ENCODE measurements around the gene FER1L5. TPM values are rescaled to one million over a fixed set of nuclear protein-coding genes. Genes with fewer than 3 reads are reported as not detected.

Gene FER1L5
- 0.69 and 0.88 TPM in 2 replicates for total RNA-seq (2021; fragmentation: NEBNext Ultra II Directional; extraction: Animal tissue kit (Norgen Biotek cat#: 25700))
- 0.23 and 0.38 TPM in 2 replicates for polyA plus RNA-seq (2011; rRNA removed)
- 0.39 TPM for polyA plus RNA-seq (2011; cell fraction: cytosol; rRNA removed)
- polyA plus RNA-seq (2011; cell fraction: nucleus; rRNA removed), result 2.1 TPM
- 0.11 to 0.52 TPM (median 0.32 TPM) in 4 replicates for polyA plus RNA-seq (2012, experiment 1 of 2)
- 0.14 TPM for polyA plus RNA-seq (2012, experiment 2 of 2)
- 0.14 TPM for polyA plus RNA-seq (2013, experiment 1 of 2)
- polyA plus RNA-seq (2013, experiment 2 of 2), result 0.11 TPM
- 2.3 and 2.4 TPM in 2 replicates for polyA minus RNA-seq (2011; rRNA and poly(A)+ RNA removed)
- polyA minus RNA-seq (2011; cell fraction: cytosol; rRNA and poly(A)+ RNA removed), result 1.7 TPM
- 4.4 TPM for polyA minus RNA-seq (2011; cell fraction: nucleus; rRNA and poly(A)+ RNA removed)
- long read RNA-seq, experiment 1, partial matches to known transcripts, result 0 of 1 reads
- long read RNA-seq, experiment 1, other reads (novel, unspliced or antisense), result 1 of 1 reads
- long read RNA-seq, experiment 2, partial matches to known transcripts, result 0 of 2 reads
- long read RNA-seq, experiment 2, other reads (novel, unspliced or antisense), result 2 of 2 reads

GRCh38 chr2:96642564-96643360 lies at the start of gene FER1L5:
FER1L5 (plus strand) TSS chr2:96642764; CDS start chr2:96642837, 73 bp downstream.
- Histone ChIP-seq H3K9me3 (ENCODE audit: insufficient read depth in 2 of 2, low read depth in 1 of 2, low read length in 1 of 2) (no peaks in the 10 kb centered on the region), H3K36me3 (ENCODE audit: control insufficient read depth in 2 of 4, insufficient read depth in 4 of 4, low read length in 3 of 4) (no peaks in the 10 kb centered on the region), H3K79me2 (ENCODE audit: control insufficient read depth in 1 of 2, insufficient read depth in 2 of 2, low read length in 2 of 2) (no peaks in the 10 kb centered on the region), H3K9ac (replicated peaks in 1 of 4; ENCODE audit: extremely low read depth in 1 of 4, low read depth in 3 of 4, low read length in 3 of 4) (peak within 1 kb of the TSS in 3 of 4 experiments; percentile 55 to 59 (median 57); a peak in 3 of 7 replicates), H3K14ac (ENCODE audit: insufficient read length) (no peak within 1 kb of the TSS), H2AFZ (ENCODE audit: low read length) (peak within 1 kb of the TSS; percentile 68), H2BK20ac (ENCODE audit: low read length) (no peak within 1 kb of the TSS), H3K4me2 (ENCODE audit: insufficient read depth in 1 of 2, low read depth in 2 of 2, low read length in 2 of 2) (peak within 1 kb of the TSS; percentile 68 to 82), H3K4me3 (ENCODE audit: extremely low read depth in 1 of 4, insufficient read depth in 2 of 4, low read depth in 3 of 4, low read length in 4 of 4) (peak within 1 kb of the TSS; percentile 57 to 70 (median 64)), H3K4ac (replicated peaks; ENCODE audit: insufficient read length, low read depth, low read length) (no peak within 1 kb of the TSS), H3K79me1 (ENCODE audit: low read depth, low read length) (no peaks in the 10 kb centered on the region), H4K5ac (ENCODE audit: insufficient read length, low read depth, low read length) (peak within 1 kb of the TSS; percentile 55), H2AK5ac (ENCODE audit: low read depth, low read length) (no peak within 1 kb of the TSS), H2BK5ac (ENCODE audit: low read depth, low read length) (peak within 1 kb of the TSS; percentile 71; the same call in 1 of the 2 replicates), H4K91ac (replicated peaks; ENCODE audit: insufficient read length, low read length) (no peak within 1 kb of the TSS), H3K4me1 (replicated peaks in 1 of 4; ENCODE audit: control insufficient read depth in 3 of 4, insufficient read depth in 4 of 4, low read length in 3 of 4) (peaks cover 0 to 2% (median 0%) of the 10 kb centered on the region in 4 experiments; a peak in 1 of 7 replicates), H2BK12ac (ENCODE audit: low read depth, low read length) (0 out of 2 replicates have a peak within 1 kb of the TSS, but pooled peaks have one; percentile 3), H3K18ac (ENCODE audit: extremely low read depth, low read length) (peak within 1 kb of the TSS; percentile 94), H3K27me3 (replicated peaks in 1 of 4; ENCODE audit: control insufficient read depth in 3 of 4, extremely low read depth in 1 of 4, insufficient read depth in 3 of 4, low read length in 3 of 4) (no peaks in the 10 kb centered on the region), H4K20me1 (replicated peaks in 1 of 2; ENCODE audit: control insufficient read depth in 1 of 2, insufficient read depth in 2 of 2, low read length in 2 of 2) (no peaks in the 10 kb centered on the region), H2BK15ac (ENCODE audit: low read length) (peak within 1 kb of the TSS; percentile 92; the same call in 1 of the 2 replicates), H3K27ac (ENCODE audit: low read depth, low read length) (no peak within 1 kb of the TSS), H3K56ac (replicated peaks; ENCODE audit: insufficient read length, low read depth, low read length) (no peak within 1 kb of the TSS), H2BK120ac (replicated peaks; ENCODE audit: low read depth, low read length) (no peak within 1 kb of the TSS), H3K23me2 (ENCODE audit: low read depth, low read length) (peaks cover 4% of the 10 kb centered on the region; the same call in 1 of the 2 replicates), H4K8ac (ENCODE audit: extremely low read depth, insufficient read depth, low read length) (no peak within 1 kb of the TSS; the same call in 1 of the 2 replicates), H3K23ac (ENCODE audit: insufficient read length) (no peak within 1 kb of the TSS)
- 17% methylated on average over 9 of the region's 10 CpGs; no CpG with 5 or more reads in 1 of the 2 experiments for WGBS, 2 experiments (ENCODE audit: extremely low coverage in 1 of 2, insufficient coverage in 1 of 2, insufficient read length in 1 of 2, insufficient replicate concordance in 2 of 2, low coverage in 1 of 2, low lambda C conversion rate in 2 of 2, missing lambda C conversion rate in 1 of 2)
- ChIA-PET CTCF (ENCODE audit: partially characterized antibody) (interaction anchor here (0.6 to 1.3 kb wide), 6 partner anchors 25 to 225 kb away, joined by 3 to 4 read pairs (median 3); partner anchors contain the start of gene CNNM4), POLR2A (ENCODE audit: partially characterized antibody) (interaction anchor here (0.5 to 1.7 kb wide), 6 partner anchors 9 to 176 kb away, joined by 3 to 4 read pairs (median 3); no protein-coding TSS in a partner anchor)
- FAIRE-seq (peak; percentile 84), DNase-seq (ENCODE audit: low read depth in 1 of 2, low spot score in 2 of 2) (peak; percentile 33 to 72)
- TF ChIP-seq SIX5 (IDR thresholded peaks at IDR 0.05; ENCODE audit: low read depth, low read length), result no peak
- no peak for TF ChIP-seq SP4 (IDR thresholded peaks at IDR 0.05; ENCODE audit: low read length)
- TF ChIP-seq RAD21 (IDR thresholded peaks at IDR 0.05 in 1 of 2, conservative IDR thresholded peaks at IDR 0.05 in 1 of 2; ENCODE audit: low read depth in 2 of 2, low read length in 2 of 2), result no peak
- TF ChIP-seq TAF1 (IDR thresholded peaks at IDR 0.05; ENCODE audit: low read depth, low read length), result peak; percentile 33; the same call in 1 of the 2 replicates
- TF ChIP-seq ATF3 (IDR thresholded peaks at IDR 0.05; ENCODE audit: insufficient read depth, low read depth, low read length), result no peak
- no peak for TF ChIP-seq CTBP2 (IDR thresholded peaks at IDR 0.05; ENCODE audit: borderline replicate concordance, insufficient read depth, insufficient read length, low read length)
- no peak for TF ChIP-seq GTF2F1 (IDR thresholded peaks at IDR 0.05; ENCODE audit: borderline replicate concordance, low read depth, low read length)
- TF ChIP-seq SIRT6 (IDR thresholded peaks at IDR 0.05; ENCODE audit: low read length), result no peak
